ENCODE data around the gene CFDP1. TPM values are rescaled to one million over a fixed set of nuclear protein-coding genes. Genes with fewer than 3 reads are reported as not detected.

The CFDP1 gene
- total RNA-seq, 1 donor from 2014 or later, result 65.6 TPM

- Mint-ChIP-seq H3K9me3 (ENCODE audit: unreplicated experiment) (no peaks in the 10 kb centered on the region), H3K27me3 (ENCODE audit: unreplicated experiment) (no peaks in the 10 kb centered on the region), H3K4me1 (ENCODE audit: unreplicated experiment) (peaks cover 40% of the 10 kb centered on the region), H3K36me3 (ENCODE audit: unreplicated experiment) (peaks cover 8% of the 10 kb centered on the region), H3K27ac (ENCODE audit: unreplicated experiment) (peak overlapping the region; percentile 45), H3K4me3 (ENCODE audit: unreplicated experiment) (no peak overlapping the region)
- TF ChIP-seq, protein P1, sequence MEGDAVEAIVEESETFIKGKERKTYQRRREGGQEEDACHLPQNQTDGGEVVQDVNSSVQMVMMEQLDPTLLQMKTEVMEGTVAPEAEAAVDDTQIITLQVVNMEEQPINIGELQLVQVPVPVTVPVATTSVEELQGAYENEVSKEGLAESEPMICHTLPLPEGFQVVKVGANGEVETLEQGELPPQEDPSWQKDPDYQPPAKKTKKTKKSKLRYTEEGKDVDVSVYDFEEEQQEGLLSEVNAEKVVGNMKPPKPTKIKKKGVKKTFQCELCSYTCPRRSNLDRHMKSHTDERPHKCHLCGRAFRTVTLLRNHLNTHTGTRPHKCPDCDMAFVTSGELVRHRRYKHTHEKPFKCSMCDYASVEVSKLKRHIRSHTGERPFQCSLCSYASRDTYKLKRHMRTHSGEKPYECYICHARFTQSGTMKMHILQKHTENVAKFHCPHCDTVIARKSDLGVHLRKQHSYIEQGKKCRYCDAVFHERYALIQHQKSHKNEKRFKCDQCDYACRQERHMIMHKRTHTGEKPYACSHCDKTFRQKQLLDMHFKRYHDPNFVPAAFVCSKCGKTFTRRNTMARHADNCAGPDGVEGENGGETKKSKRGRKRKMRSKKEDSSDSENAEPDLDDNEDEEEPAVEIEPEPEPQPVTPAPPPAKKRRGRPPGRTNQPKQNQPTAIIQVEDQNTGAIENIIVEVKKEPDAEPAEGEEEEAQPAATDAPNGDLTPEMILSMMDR (IDR thresholded peaks at IDR 0.05), result no peak
- no peak for DNase-seq (ENCODE audit: extremely low spot score, unreplicated experiment)
Observed at GRCh38 chr16:75372236-75372856, 61.0 kb downstream of the CFDP1 start.

GRCh38 chr16:75371171-75371570 lies 62.1 kb downstream of the CFDP1 start:
- H3K27ac Mint-ChIP-seq (ENCODE audit: unreplicated experiment), result no peak overlapping the region
- TF ChIP-seq, protein P1 (IDR thresholded peaks at IDR 0.05), result no peak
- H3K4me1 Mint-ChIP-seq (ENCODE audit: unreplicated experiment), result peaks cover 28% of the 10 kb centered on the region
- peaks cover 7% of the 10 kb centered on the region for H3K36me3 Mint-ChIP-seq (ENCODE audit: unreplicated experiment)
- no peaks in the 10 kb centered on the region for H3K9me3 Mint-ChIP-seq (ENCODE audit: unreplicated experiment)
- DNase-seq (ENCODE audit: extremely low spot score, unreplicated experiment), result no peak
- no peaks in the 10 kb centered on the region for H3K27me3 Mint-ChIP-seq (ENCODE audit: unreplicated experiment)
- H3K4me3 Mint-ChIP-seq (ENCODE audit: unreplicated experiment), result no peak overlapping the region

DNA sequence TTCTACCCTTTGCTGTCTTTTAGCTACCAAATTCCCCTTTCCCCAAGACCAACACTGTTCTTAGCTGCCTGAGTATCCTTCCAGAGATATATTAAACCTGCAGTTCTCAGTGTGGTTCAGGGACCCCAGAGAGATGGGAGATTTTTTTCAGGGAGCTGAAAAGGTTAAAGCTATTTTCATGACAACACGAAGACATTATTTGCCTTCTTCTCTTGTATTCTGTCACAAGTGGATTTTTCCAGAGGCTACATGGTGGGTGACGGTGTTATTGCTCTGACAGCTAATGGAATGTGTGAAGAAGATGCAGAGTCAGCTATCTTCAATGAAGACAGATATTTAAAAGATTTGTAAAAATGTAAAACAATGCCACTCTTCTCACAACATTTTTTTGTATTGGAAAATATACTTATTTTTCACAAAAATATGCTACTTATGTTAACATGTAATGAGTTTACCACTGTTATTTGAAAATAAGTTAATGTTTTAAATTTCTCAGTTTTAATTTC lies 69.0 kb downstream of the CFDP1 start:
- Mint-ChIP-seq H3K9me3 (ENCODE audit: unreplicated experiment) (no peaks in the 10 kb centered on the region), H3K4me1 (ENCODE audit: unreplicated experiment) (peaks cover 7% of the 10 kb centered on the region)

DNA sequence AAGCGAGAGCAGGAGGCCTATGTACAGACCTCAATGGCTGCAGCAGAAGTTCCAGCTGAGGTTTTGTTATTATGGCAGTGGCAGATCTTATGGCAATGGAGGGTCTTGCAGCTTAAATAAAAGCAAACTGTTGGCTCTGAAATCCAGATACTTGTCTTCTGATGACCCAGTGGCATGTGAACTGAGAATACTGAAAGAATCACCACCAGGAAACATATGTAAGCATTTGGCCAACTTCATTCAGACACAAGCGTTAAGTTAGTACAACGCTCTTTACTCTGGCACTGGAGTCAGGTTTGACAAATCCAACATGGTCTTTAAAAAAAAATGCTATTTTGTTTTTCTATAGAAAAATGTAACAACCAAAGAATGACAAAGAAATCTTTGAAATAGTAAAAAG lies 70.5 kb downstream of the CFDP1 start:
- TF ChIP-seq, protein P1 (IDR thresholded peaks at IDR 0.05), result no peak
- no peak for DNase-seq (ENCODE audit: extremely low spot score, unreplicated experiment)

More for the DNA sequence above, 69.0 kb downstream of the CFDP1 start:
- H3K27me3 Mint-ChIP-seq (ENCODE audit: unreplicated experiment), result no peaks in the 10 kb centered on the region
- H3K4me3 Mint-ChIP-seq (ENCODE audit: unreplicated experiment), result no peak overlapping the region
- H3K27ac Mint-ChIP-seq (ENCODE audit: unreplicated experiment), result no peak overlapping the region
- peaks cover 20% of the 10 kb centered on the region for H3K36me3 Mint-ChIP-seq (ENCODE audit: unreplicated experiment)
- DNase-seq (ENCODE audit: extremely low spot score, unreplicated experiment), result no peak
- TF ChIP-seq, protein P1 (IDR thresholded peaks at IDR 0.05), result no peak

GRCh38 chr16:75361936-75362335 lies 71.4 kb downstream of the CFDP1 start:
- H3K4me3 Mint-ChIP-seq (ENCODE audit: unreplicated experiment), result no peak overlapping the region
- DNase-seq (ENCODE audit: extremely low spot score, unreplicated experiment), result no peak
- H3K9me3 Mint-ChIP-seq (ENCODE audit: unreplicated experiment), result no peaks in the 10 kb centered on the region
- TF ChIP-seq, protein P1 (IDR thresholded peaks at IDR 0.05), result no peak
- H3K4me1 Mint-ChIP-seq (ENCODE audit: unreplicated experiment), result peaks cover 7% of the 10 kb centered on the region
- H3K27me3 Mint-ChIP-seq (ENCODE audit: unreplicated experiment), result no peaks in the 10 kb centered on the region
- peaks cover 23% of the 10 kb centered on the region for H3K36me3 Mint-ChIP-seq (ENCODE audit: unreplicated experiment)
- H3K27ac Mint-ChIP-seq (ENCODE audit: unreplicated experiment), result no peak overlapping the region

More for the DNA sequence above, 70.5 kb downstream of the CFDP1 start:
- no peaks in the 10 kb centered on the region for H3K9me3 Mint-ChIP-seq (ENCODE audit: unreplicated experiment)
- peaks cover 20% of the 10 kb centered on the region for H3K36me3 Mint-ChIP-seq (ENCODE audit: unreplicated experiment)
- no peaks in the 10 kb centered on the region for H3K27me3 Mint-ChIP-seq (ENCODE audit: unreplicated experiment)
- H3K4me3 Mint-ChIP-seq (ENCODE audit: unreplicated experiment), result no peak overlapping the region
- H3K4me1 Mint-ChIP-seq (ENCODE audit: unreplicated experiment), result peaks cover 7% of the 10 kb centered on the region
- no peak overlapping the region for H3K27ac Mint-ChIP-seq (ENCODE audit: unreplicated experiment)

Measured in osteocyte (in vitro differentiated cells).